Measurements from ENCODE around the gene BCL7C.
"Not testable (repeated sequence)": the region's sequence is repeated elsewhere in the genome, so short reads cannot be mapped to it uniquely, and the experiment has no call there.

Gene BCL7C

GRCh38 chr16:30894540-30895368 lies 877 bp upstream of the BCL7C start:
- no peak for DNase-seq

GRCh38 chr16:30893417-30893743 lies 497 bp downstream of the BCL7C start:
- no peak for DNase-seq

- no peak for DNase-seq
Observed at GRCh38 chr16:30892670-30893416, 1.0 kb downstream of the BCL7C start.

GRCh38 chr16:30891043-30891823 lies 2.6 kb downstream of the BCL7C start:
- DNase-seq, result not testable (repeated sequence)

- no peak for DNase-seq
Observed at GRCh38 chr16:30889721-30890120, 4.2 kb downstream of the BCL7C start.

- no peak for DNase-seq
Observed at GRCh38 chr16:30888856-30889499, 4.9 kb downstream of the BCL7C start.

- DNase-seq, result no peak
Observed at GRCh38 chr16:30887927-30888326, 6.0 kb downstream of the BCL7C start.

GRCh38 chr16:30886145-30886544 lies 7.7 kb downstream of the BCL7C start:
- no peak for DNase-seq

- DNase-seq, result no peak
Observed at GRCh38 chr16:30885196-30885595, 8.7 kb downstream of the BCL7C start.

GRCh38 chr16:30884760-30885159 lies 9.1 kb downstream of the BCL7C start:
- DNase-seq, result no peak

GRCh38 chr16:30882429-30883310 lies 11.2 kb downstream of the BCL7C start:
- no peak for DNase-seq

- no peak for DNase-seq
Observed at GRCh38 chr16:30876867-30877266, 17.0 kb downstream of the BCL7C start.

GRCh38 chr16:30875871-30876801 lies 17.7 kb downstream of the BCL7C start:
- DNase-seq, result no peak

- DNase-seq, result peak; percentile 55
Observed at GRCh38 chr16:30874821-30875717, 18.8 kb downstream of the BCL7C start.

GRCh38 chr16:30874244-30874820 lies 19.5 kb downstream of the BCL7C start:
- DNase-seq, result no peak

GRCh38 chr16:30870904-30871303 lies 23.0 kb downstream of the BCL7C start:
- no peak for DNase-seq

GRCh38 chr16:30867747-30868146 lies 26.1 kb downstream of the BCL7C start:
- DNase-seq, result no peak

- no peak for DNase-seq
Observed at GRCh38 chr16:30866031-30866430, 27.8 kb downstream of the BCL7C start.

GRCh38 chr16:30863178-30863577 lies 30.7 kb downstream of the BCL7C start:
- DNase-seq, result not testable (repeated sequence)

All from GOT3 (cell line).